ENCODE results near the gene RBMS1. TPM values are rescaled to one million over a fixed set of nuclear protein-coding genes. Genes with fewer than 3 reads are reported as not detected.
A peak's percentile ranks its signal among the peaks of the same experiment; 100 is the strongest.

Gene RBMS1
- total RNA-seq, 1 donor from 2014 or later, result 148 TPM

GRCh38 chr2:160372010-160372356 is 121.6 kb downstream of the RBMS1 start:
- Mint-ChIP-seq H3K36me3 (ENCODE audit: low read depth, unreplicated experiment) (no peaks in the 10 kb centered on the region), H3K27ac (ENCODE audit: unreplicated experiment) (peak overlapping the region; percentile 28), H3K27me3 (ENCODE audit: low read depth, unreplicated experiment) (no peaks in the 10 kb centered on the region), H3K4me1 (ENCODE audit: low read depth, unreplicated experiment) (peaks cover 81% of the 10 kb centered on the region), H3K4me3 (ENCODE audit: unreplicated experiment) (no peak overlapping the region), H3K9me3 (ENCODE audit: unreplicated experiment) (no peaks in the 10 kb centered on the region)
- no peaks in the 10 kb centered on the region for H3K27me3 ChIP-seq (ENCODE audit: insufficient read depth, low read length)
- no peak overlapping the region for H2AFZ ChIP-seq (ENCODE audit: low read depth, low read length)
- no peak overlapping the region for H3K4me3 ChIP-seq (ENCODE audit: insufficient read depth, low read depth, low read length)
- H3K9me3 ChIP-seq (ENCODE audit: insufficient read depth, low read depth, low read length), result no peaks in the 10 kb centered on the region
- peak overlapping the region; percentile 82 for H3K27ac ChIP-seq (ENCODE audit: low read depth, low read length)
- TF ChIP-seq EZH2 (IDR thresholded peaks at IDR 0.05; ENCODE audit: insufficient read depth, low read length), result no peak
- TF ChIP-seq, protein P1, sequence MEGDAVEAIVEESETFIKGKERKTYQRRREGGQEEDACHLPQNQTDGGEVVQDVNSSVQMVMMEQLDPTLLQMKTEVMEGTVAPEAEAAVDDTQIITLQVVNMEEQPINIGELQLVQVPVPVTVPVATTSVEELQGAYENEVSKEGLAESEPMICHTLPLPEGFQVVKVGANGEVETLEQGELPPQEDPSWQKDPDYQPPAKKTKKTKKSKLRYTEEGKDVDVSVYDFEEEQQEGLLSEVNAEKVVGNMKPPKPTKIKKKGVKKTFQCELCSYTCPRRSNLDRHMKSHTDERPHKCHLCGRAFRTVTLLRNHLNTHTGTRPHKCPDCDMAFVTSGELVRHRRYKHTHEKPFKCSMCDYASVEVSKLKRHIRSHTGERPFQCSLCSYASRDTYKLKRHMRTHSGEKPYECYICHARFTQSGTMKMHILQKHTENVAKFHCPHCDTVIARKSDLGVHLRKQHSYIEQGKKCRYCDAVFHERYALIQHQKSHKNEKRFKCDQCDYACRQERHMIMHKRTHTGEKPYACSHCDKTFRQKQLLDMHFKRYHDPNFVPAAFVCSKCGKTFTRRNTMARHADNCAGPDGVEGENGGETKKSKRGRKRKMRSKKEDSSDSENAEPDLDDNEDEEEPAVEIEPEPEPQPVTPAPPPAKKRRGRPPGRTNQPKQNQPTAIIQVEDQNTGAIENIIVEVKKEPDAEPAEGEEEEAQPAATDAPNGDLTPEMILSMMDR (IDR thresholded peaks at IDR 0.05; ENCODE audit: insufficient read depth, low read depth, low read length), result no peak
- DNase-seq (ENCODE audit: low read depth) (no peak), FAIRE-seq (no peak)
- H3K4me1 ChIP-seq (ENCODE audit: insufficient read depth, low read length), result peaks cover 83% of the 10 kb centered on the region
- H3K79me2 ChIP-seq (ENCODE audit: insufficient read depth, low read length), result peaks cover 97% of the 10 kb centered on the region
- H4K20me1 ChIP-seq (ENCODE audit: insufficient read depth, low read length), result peaks cover 48% of the 10 kb centered on the region
- H3K4me2 ChIP-seq (ENCODE audit: low read length), result peak overlapping the region; percentile 64
- H3K9ac ChIP-seq (ENCODE audit: low read length), result peak overlapping the region; percentile 63
- no peaks in the 10 kb centered on the region for H3K36me3 ChIP-seq (ENCODE audit: insufficient read depth, low read length)

- no peak overlapping the region for H3K4me3 ChIP-seq (ENCODE audit: insufficient read depth, low read depth, low read length)
- TF ChIP-seq, protein P1 (IDR thresholded peaks at IDR 0.05; ENCODE audit: insufficient read depth, low read depth, low read length), result no peak
- TF ChIP-seq EZH2 (IDR thresholded peaks at IDR 0.05; ENCODE audit: insufficient read depth, low read length), result no peak
- H3K27me3 ChIP-seq (ENCODE audit: insufficient read depth, low read length), result no peaks in the 10 kb centered on the region
- H2AFZ ChIP-seq (ENCODE audit: low read depth, low read length), result no peak overlapping the region
- H3K9ac ChIP-seq (ENCODE audit: low read length), result no peak overlapping the region
- peaks cover 48% of the 10 kb centered on the region for H4K20me1 ChIP-seq (ENCODE audit: insufficient read depth, low read length)
- Mint-ChIP-seq H3K9me3 (ENCODE audit: unreplicated experiment) (no peaks in the 10 kb centered on the region), H3K27me3 (ENCODE audit: low read depth, unreplicated experiment) (no peaks in the 10 kb centered on the region), H3K27ac (ENCODE audit: unreplicated experiment) (peak overlapping the region; percentile 28), H3K36me3 (ENCODE audit: low read depth, unreplicated experiment) (no peaks in the 10 kb centered on the region), H3K4me1 (ENCODE audit: low read depth, unreplicated experiment) (peaks cover 81% of the 10 kb centered on the region), H3K4me3 (ENCODE audit: unreplicated experiment) (no peak overlapping the region)
- peaks cover 78% of the 10 kb centered on the region for H3K4me1 ChIP-seq (ENCODE audit: insufficient read depth, low read length)
- peak overlapping the region; percentile 64 for H3K4me2 ChIP-seq (ENCODE audit: low read length)
- peaks cover 3% of the 10 kb centered on the region for H3K36me3 ChIP-seq (ENCODE audit: insufficient read depth, low read length)
- H3K9me3 ChIP-seq (ENCODE audit: insufficient read depth, low read depth, low read length), result no peaks in the 10 kb centered on the region
- peak overlapping the region; percentile 9 for H3K27ac ChIP-seq (ENCODE audit: low read depth, low read length)
- FAIRE-seq, result no peak
- H3K79me2 ChIP-seq (ENCODE audit: insufficient read depth, low read length), result peaks cover 97% of the 10 kb centered on the region
- DNase-seq (ENCODE audit: low read depth), result no peak
Observed at GRCh38 chr2:160371251-160372009, 122.2 kb downstream of the RBMS1 start.
